ENCODE results near the gene TYW5.

GRCh38 chr2:199946836-199947235, 8.5 kb downstream of the TYW5 start:
- TF ChIP-seq CTCF (IDR thresholded peaks at IDR 0.05) (no peak), POLR2A (IDR thresholded peaks at IDR 0.05) (no peak)
